MCF 10A (cell line): ENCODE measurements around the gene TOP3A. TPM values are rescaled to one million over a fixed set of nuclear protein-coding genes. Genes with fewer than 3 reads are reported as not detected.

ENCODE experiments used
- BruUV-seq: library from RNA; stranded (reverse); fragments of 400-500 nt; replicated peaks from 2 replicates; lab custom pipeline; 2021; lab: Mats Ljungman, UMichigan
- CTCF ChIA-PET: fragments of 300-600 bp; sonication (Branson Sonifier 250); formaldehyde crosslinking; extraction: SDS; loops from one replicate; lab custom pipeline; 2021; ENCODE audit warnings: antibody characterized with exemption, inconsistent platforms; lab: Yijun Ruan, JAX
- POLR2A ChIA-PET: fragments of 300-600, 350-650 bp; sonication (Branson Sonifier 250); formaldehyde crosslinking; extraction: SDS; loops from one replicate; lab custom pipeline; 2020; ENCODE audit warnings: antibody characterized with exemption, inconsistent platforms; lab: Yijun Ruan, JAX
- DNase-seq: peaks from one replicate; pipeline ENCODE4 v3.0.0-alpha.2; 2018; ENCODE audit not compliant: unreplicated experiment
- H3K27ac Mint-ChIP-seq: one replicate; pipeline ENCODE4 v1.8.0; 2022; ENCODE audit warnings: mild to moderate bottlenecking, low read depth, mixed read lengths; ENCODE audit not compliant: unreplicated experiment
- H3K27me3 Mint-ChIP-seq: one replicate; pipeline ENCODE4 v1.8.0; 2022; ENCODE audit warnings: mixed read lengths; ENCODE audit not compliant: insufficient read depth, unreplicated experiment
- H3K36me3 Mint-ChIP-seq: one replicate; pipeline ENCODE4 v1.8.0; 2022; ENCODE audit warnings: mild to moderate bottlenecking, moderate library complexity, mixed read lengths; ENCODE audit not compliant: insufficient read depth, unreplicated experiment
- H3K4me1 Mint-ChIP-seq: one replicate; pipeline ENCODE4 v1.8.0; 2022; ENCODE audit warnings: mixed read lengths; ENCODE audit not compliant: insufficient read depth, unreplicated experiment
- H3K4me3 Mint-ChIP-seq: one replicate; pipeline ENCODE4 v1.8.0; 2022; ENCODE audit warnings: mild to moderate bottlenecking, moderate library complexity, mixed read lengths; ENCODE audit not compliant: unreplicated experiment
- H3K9me3 Mint-ChIP-seq: one replicate; pipeline ENCODE4 v1.8.0; 2022; ENCODE audit warnings: mixed read lengths; ENCODE audit not compliant: unreplicated experiment
- CTCF ChIP-seq: fragments of 200-600 bp; IDR thresholded peaks from one replicate; pipeline ENCODE4 v1.8.0; 2022; ENCODE audit warnings: antibody characterized with exemption, mild to moderate bottlenecking; ENCODE audit not compliant: unreplicated experiment
- intact Hi-C: fragments of 100-400 bp; cut with micrococcal nuclease; formaldehyde crosslinking; loops from 2 replicates; pipeline ENCODE4 v1.14.1; 2022
- total RNA-seq: library from RNA; stranded (reverse); gene quantifications from 2 replicates; pipeline ENCODE4 v1.2.3, GENCODE V29; 2022

TOP3A gene
- total RNA-seq, 1 experiment from 2014 or later, result 32.5 TPM

GRCh38 chr17:18323507-18324139, 8.8 kb upstream of the TOP3A start:
- no peak overlapping the region for H3K4me3 Mint-ChIP-seq
- no peak overlapping the region for H3K27ac Mint-ChIP-seq
- no peaks in the 10 kb centered on the region for H3K27me3 Mint-ChIP-seq
- no peaks in the 10 kb centered on the region for H3K9me3 Mint-ChIP-seq
- no peak for DNase-seq
- TF ChIP-seq CTCF, result no peak
- POLR2A ChIA-PET, result no interaction called here
- peaks cover 67% of the 10 kb centered on the region for H3K36me3 Mint-ChIP-seq
- no TSS peak for BruUV-seq
- CTCF ChIA-PET, result interaction anchor here (1.0 kb wide), 1 partner anchor 73 kb away, joined by 3 read pairs; no protein-coding TSS in a partner anchor
- H3K4me1 Mint-ChIP-seq, result peaks cover 14% of the 10 kb centered on the region
- intact Hi-C loops, result loop anchor here (5.0 kb wide), 1 partner anchor 106 kb away; no protein-coding TSS in a partner anchor

- Mint-ChIP-seq H3K4me1 (peaks cover 16% of the 10 kb centered on the region), H3K27ac (no peak overlapping the region), H3K27me3 (no peaks in the 10 kb centered on the region), H3K9me3 (no peaks in the 10 kb centered on the region), H3K4me3 (no peak overlapping the region), H3K36me3 (peaks cover 64% of the 10 kb centered on the region)
- no peak for TF ChIP-seq CTCF
- BruUV-seq, result no TSS peak
- DNase-seq, result peak; percentile 38
- ChIA-PET POLR2A (interaction anchor here (0.6 kb wide), 1 partner anchor 236 kb away, joined by 3 read pairs; no protein-coding TSS in a partner anchor), CTCF (interaction anchor here (1.0 kb wide), 1 partner anchor 72 kb away, joined by 3 read pairs; no protein-coding TSS in a partner anchor)
- intact Hi-C loops, result loop anchor here (5.0 kb wide), 1 partner anchor 106 kb away; no protein-coding TSS in a partner anchor
Measured at GRCh38 chr17:18323007-18323406, 8.2 kb upstream of the TOP3A start.

- Mint-ChIP-seq H3K4me1 (peaks cover 21% of the 10 kb centered on the region), H3K27me3 (no peaks in the 10 kb centered on the region), H3K4me3 (no peak overlapping the region), H3K36me3 (peaks cover 59% of the 10 kb centered on the region), H3K9me3 (no peaks in the 10 kb centered on the region), H3K27ac (no peak overlapping the region)
- intact Hi-C loops, result loop anchor here (5.0 kb wide), 1 partner anchor 105 kb away; no protein-coding TSS in a partner anchor
- no peak for DNase-seq
- ChIA-PET POLR2A (interaction anchor here (0.6 kb wide), 1 partner anchor 235 kb away, joined by 3 read pairs; no protein-coding TSS in a partner anchor), CTCF (interaction anchor here (1.0 kb wide), 1 partner anchor 72 kb away, joined by 3 read pairs; no protein-coding TSS in a partner anchor)
- TF ChIP-seq CTCF, result no peak
- no TSS peak for BruUV-seq
Measured at GRCh38 chr17:18322522-18322921, 7.7 kb upstream of the TOP3A start.

- Mint-ChIP-seq H3K4me1 (peaks cover 27% of the 10 kb centered on the region), H3K27me3 (no peaks in the 10 kb centered on the region), H3K27ac (no peak overlapping the region), H3K36me3 (peaks cover 64% of the 10 kb centered on the region), H3K9me3 (no peaks in the 10 kb centered on the region), H3K4me3 (no peak overlapping the region)
- DNase-seq, result no peak
- POLR2A ChIA-PET, result interaction anchor here (1.6 kb wide), 1 partner anchor 12 kb away, joined by 7 read pairs; no protein-coding TSS in a partner anchor
- TF ChIP-seq CTCF, result no peak
- CTCF ChIA-PET, result interaction anchor here (0.7 to 1.0 kb wide), 2 partner anchors 73 to 105 kb away, joined by 3 to 5 read pairs; no protein-coding TSS in a partner anchor
- intact Hi-C loops, result loop anchor here (5.0 kb wide), 1 partner anchor 104 kb away; no protein-coding TSS in a partner anchor
- BruUV-seq, result no TSS peak
Measured at GRCh38 chr17:18321309-18321708, 6.5 kb upstream of the TOP3A start.
